WTC11 (cell line): Measurements from ENCODE around the gene HPS3. TPM values are rescaled to one million over a fixed set of nuclear protein-coding genes. Genes with fewer than 3 reads are reported as not detected.
"Not testable (repeated sequence)": the region's sequence is repeated elsewhere in the genome, so short reads cannot be mapped to it uniquely, and the experiment has no call there.

Experiments used
- ATAC-seq: fragments of 200-7000 bp; cut with Tn5 transposase; 2 replicates; pipeline ENCODE4 v1.10.0; 2021; ENCODE audit warnings: mild to moderate bottlenecking, moderate library complexity
- CTCF ChIA-PET: fragments of 300-600 bp; sonication (Branson Sonifier 250); formaldehyde crosslinking; loops from one replicate; lab custom pipeline; 2021; ENCODE audit warnings: antibody characterized with exemption; lab: Charles Lee
- POLR2A ChIA-PET: fragments of 350-600 bp; sonication (Branson Sonifier 250); formaldehyde crosslinking; loops from one replicate; lab custom pipeline; 2021; ENCODE audit warnings: antibody characterized with exemption; lab: Charles Lee
- DNase-seq: peaks from one replicate; pipeline ENCODE4 v3.0.0; 2021; ENCODE audit warnings: low spot score
- H3K27ac Mint-ChIP-seq: 2 replicates; pipeline ENCODE4 v1.8.0; 2021; ENCODE audit warnings: mixed read lengths
- H3K27me3 Mint-ChIP-seq: 2 replicates; pipeline ENCODE4 v1.8.0; 2021; ENCODE audit warnings: low read depth, mild to moderate bottlenecking, moderate library complexity, mixed read lengths
- H3K36me3 Mint-ChIP-seq: 2 replicates; pipeline ENCODE4 v1.8.0; 2021; ENCODE audit warnings: mixed read lengths
- H3K4me1 Mint-ChIP-seq: 2 replicates; pipeline ENCODE4 v1.8.0; 2022; ENCODE audit warnings: mixed read lengths
- H3K4me3 Mint-ChIP-seq: 2 replicates; pipeline ENCODE4 v1.8.0; 2021; ENCODE audit warnings: mild to moderate bottlenecking, moderate library complexity, mixed read lengths
- H3K9me3 Mint-ChIP-seq: 2 replicates; pipeline ENCODE4 v1.8.0; 2021; ENCODE audit warnings: mixed read lengths
- CREB1 ChIP-seq: sonication (generic); formaldehyde crosslinking; IDR thresholded peaks from 2 replicates; pipeline ENCODE4 v1.8.0; 2023; ENCODE audit warnings: mild to moderate bottlenecking, missing genetic modification reagents
- IRF2 ChIP-seq: sonication (generic); formaldehyde crosslinking; IDR thresholded peaks from 2 replicates; pipeline ENCODE4 v1.8.0; 2022; ENCODE audit warnings: low read depth, missing genetic modification reagents, borderline replicate concordance
- NR3C1 ChIP-seq: sonication (generic); formaldehyde crosslinking; conservative IDR thresholded peaks from 2 replicates; pipeline ENCODE4 v1.8.1; 2023; ENCODE audit warnings: low read depth, mild to moderate bottlenecking, missing genetic modification reagents
- SOX15 ChIP-seq: fragments of 250-450 bp; sonication (Bioruptor Pico); IDR thresholded peaks from 2 replicates; pipeline ENCODE4 v1.9.0; 2021; ENCODE audit warnings: mild to moderate bottlenecking
- SP1 ChIP-seq: sonication (generic); formaldehyde crosslinking; conservative IDR thresholded peaks from 2 replicates; pipeline ENCODE4 v1.8.1; 2022; ENCODE audit warnings: missing genetic modification reagents
- TEAD1 ChIP-seq: sonication (generic); formaldehyde crosslinking; IDR thresholded peaks from 2 replicates; pipeline ENCODE4 v1.8.0; 2022; ENCODE audit warnings: mild to moderate bottlenecking, missing genetic modification reagents
- TP53 ChIP-seq: sonication (generic); formaldehyde crosslinking; IDR thresholded peaks from 2 replicates; pipeline ENCODE4 v1.8.1; 2023; ENCODE audit warnings: mild to moderate bottlenecking, missing genetic modification reagents
- total RNA-seq: library from RNA; stranded (reverse); gene quantifications from 3 replicates; pipeline ENCODE4 v1.2.3, GENCODE V29; 2021
- TF ChIP-seq, protein P1 (sequence below): sonication (generic); formaldehyde crosslinking; IDR thresholded peaks from 2 replicates; pipeline ENCODE4 v1.8.1; 2023; ENCODE audit warnings: mild to moderate bottlenecking, missing genetic modification reagents, borderline replicate concordance
- TF ChIP-seq, protein P2 (sequence below): fragments of 200-600 bp; IDR thresholded peaks from 2 replicates; pipeline ENCODE4 v1.8.0; 2022; ENCODE audit warnings: antibody characterized with exemption
- TF ChIP-seq, protein P3 (sequence below): sonication (generic); formaldehyde crosslinking; IDR thresholded peaks from 2 replicates; pipeline ENCODE4 v1.8.1; 2022; ENCODE audit warnings: missing genetic modification reagents, borderline replicate concordance
- TF ChIP-seq, protein P4 (sequence below): sonication (generic); formaldehyde crosslinking; IDR thresholded peaks from 2 replicates; pipeline ENCODE4 v1.8.0; 2023; ENCODE audit warnings: missing genetic modification reagents, mild to moderate bottlenecking, borderline replicate concordance
- TF ChIP-seq, protein P5 (sequence below): sonication (generic); formaldehyde crosslinking; IDR thresholded peaks from 2 replicates; pipeline ENCODE4 v1.8.1; 2023; ENCODE audit warnings: mild to moderate bottlenecking, missing genetic modification reagents
- TF ChIP-seq, protein P6 (sequence below): fragments of 250-450 bp; sonication (Bioruptor Pico); IDR thresholded peaks from 2 replicates; pipeline ENCODE4 v1.9.0; 2021; ENCODE audit warnings: mild to moderate bottlenecking, borderline replicate concordance

Gene HPS3
- total RNA-seq, 1 experiment from 2014 or later, result 51.3 TPM

DNA sequence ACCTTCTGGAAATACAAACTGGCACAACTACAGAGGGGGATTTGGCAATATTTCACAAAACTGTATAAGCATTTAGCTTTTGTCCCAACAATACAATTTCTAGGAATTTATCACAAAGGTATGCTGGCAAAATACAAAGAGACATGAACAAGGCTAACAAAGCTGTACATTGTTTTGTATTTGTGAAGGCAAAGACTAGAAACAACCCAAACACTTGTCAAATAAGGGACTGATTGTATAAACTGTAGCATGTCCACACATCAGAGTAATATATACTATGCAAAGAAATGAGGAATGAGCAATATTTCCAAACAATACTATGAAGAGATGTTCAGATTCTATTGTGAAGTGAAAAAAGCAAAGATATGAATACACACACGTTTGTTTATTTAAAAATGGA lies 65.8 kb downstream of the HPS3 start (continued):
- TF ChIP-seq, protein P1, sequence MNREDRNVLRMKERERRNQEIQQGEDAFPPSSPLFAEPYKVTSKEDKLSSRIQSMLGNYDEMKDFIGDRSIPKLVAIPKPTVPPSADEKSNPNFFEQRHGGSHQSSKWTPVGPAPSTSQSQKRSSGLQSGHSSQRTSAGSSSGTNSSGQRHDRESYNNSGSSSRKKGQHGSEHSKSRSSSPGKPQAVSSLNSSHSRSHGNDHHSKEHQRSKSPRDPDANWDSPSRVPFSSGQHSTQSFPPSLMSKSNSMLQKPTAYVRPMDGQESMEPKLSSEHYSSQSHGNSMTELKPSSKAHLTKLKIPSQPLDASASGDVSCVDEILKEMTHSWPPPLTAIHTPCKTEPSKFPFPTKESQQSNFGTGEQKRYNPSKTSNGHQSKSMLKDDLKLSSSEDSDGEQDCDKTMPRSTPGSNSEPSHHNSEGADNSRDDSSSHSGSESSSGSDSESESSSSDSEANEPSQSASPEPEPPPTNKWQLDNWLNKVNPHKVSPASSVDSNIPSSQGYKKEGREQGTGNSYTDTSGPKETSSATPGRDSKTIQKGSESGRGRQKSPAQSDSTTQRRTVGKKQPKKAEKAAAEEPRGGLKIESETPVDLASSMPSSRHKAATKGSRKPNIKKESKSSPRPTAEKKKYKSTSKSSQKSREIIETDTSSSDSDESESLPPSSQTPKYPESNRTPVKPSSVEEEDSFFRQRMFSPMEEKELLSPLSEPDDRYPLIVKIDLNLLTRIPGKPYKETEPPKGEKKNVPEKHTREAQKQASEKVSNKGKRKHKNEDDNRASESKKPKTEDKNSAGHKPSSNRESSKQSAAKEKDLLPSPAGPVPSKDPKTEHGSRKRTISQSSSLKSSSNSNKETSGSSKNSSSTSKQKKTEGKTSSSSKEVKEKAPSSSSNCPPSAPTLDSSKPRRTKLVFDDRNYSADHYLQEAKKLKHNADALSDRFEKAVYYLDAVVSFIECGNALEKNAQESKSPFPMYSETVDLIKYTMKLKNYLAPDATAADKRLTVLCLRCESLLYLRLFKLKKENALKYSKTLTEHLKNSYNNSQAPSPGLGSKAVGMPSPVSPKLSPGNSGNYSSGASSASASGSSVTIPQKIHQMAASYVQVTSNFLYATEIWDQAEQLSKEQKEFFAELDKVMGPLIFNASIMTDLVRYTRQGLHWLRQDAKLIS, result no peak
- no peak for TF ChIP-seq NR3C1 (CRISPR knock-in tag)
- TF ChIP-seq, protein P2, sequence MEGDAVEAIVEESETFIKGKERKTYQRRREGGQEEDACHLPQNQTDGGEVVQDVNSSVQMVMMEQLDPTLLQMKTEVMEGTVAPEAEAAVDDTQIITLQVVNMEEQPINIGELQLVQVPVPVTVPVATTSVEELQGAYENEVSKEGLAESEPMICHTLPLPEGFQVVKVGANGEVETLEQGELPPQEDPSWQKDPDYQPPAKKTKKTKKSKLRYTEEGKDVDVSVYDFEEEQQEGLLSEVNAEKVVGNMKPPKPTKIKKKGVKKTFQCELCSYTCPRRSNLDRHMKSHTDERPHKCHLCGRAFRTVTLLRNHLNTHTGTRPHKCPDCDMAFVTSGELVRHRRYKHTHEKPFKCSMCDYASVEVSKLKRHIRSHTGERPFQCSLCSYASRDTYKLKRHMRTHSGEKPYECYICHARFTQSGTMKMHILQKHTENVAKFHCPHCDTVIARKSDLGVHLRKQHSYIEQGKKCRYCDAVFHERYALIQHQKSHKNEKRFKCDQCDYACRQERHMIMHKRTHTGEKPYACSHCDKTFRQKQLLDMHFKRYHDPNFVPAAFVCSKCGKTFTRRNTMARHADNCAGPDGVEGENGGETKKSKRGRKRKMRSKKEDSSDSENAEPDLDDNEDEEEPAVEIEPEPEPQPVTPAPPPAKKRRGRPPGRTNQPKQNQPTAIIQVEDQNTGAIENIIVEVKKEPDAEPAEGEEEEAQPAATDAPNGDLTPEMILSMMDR, result no peak
- TF ChIP-seq SOX15 (CRISPR knock-in tag), result no peak
- TF ChIP-seq CREB1 (CRISPR knock-in tag), result no peak
- TF ChIP-seq, protein P3, sequence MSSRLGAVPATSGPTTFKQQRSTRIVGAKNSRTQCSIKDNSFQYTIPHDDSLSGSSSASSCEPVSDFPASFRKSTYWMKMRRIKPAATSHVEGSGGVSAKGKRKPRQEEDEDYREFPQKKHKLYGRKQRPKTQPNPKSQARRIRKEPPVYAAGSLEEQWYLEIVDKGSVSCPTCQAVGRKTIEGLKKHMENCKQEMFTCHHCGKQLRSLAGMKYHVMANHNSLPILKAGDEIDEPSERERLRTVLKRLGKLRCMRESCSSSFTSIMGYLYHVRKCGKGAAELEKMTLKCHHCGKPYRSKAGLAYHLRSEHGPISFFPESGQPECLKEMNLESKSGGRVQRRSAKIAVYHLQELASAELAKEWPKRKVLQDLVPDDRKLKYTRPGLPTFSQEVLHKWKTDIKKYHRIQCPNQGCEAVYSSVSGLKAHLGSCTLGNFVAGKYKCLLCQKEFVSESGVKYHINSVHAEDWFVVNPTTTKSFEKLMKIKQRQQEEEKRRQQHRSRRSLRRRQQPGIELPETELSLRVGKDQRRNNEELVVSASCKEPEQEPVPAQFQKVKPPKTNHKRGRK, result no peak
- TF ChIP-seq, protein P4, sequence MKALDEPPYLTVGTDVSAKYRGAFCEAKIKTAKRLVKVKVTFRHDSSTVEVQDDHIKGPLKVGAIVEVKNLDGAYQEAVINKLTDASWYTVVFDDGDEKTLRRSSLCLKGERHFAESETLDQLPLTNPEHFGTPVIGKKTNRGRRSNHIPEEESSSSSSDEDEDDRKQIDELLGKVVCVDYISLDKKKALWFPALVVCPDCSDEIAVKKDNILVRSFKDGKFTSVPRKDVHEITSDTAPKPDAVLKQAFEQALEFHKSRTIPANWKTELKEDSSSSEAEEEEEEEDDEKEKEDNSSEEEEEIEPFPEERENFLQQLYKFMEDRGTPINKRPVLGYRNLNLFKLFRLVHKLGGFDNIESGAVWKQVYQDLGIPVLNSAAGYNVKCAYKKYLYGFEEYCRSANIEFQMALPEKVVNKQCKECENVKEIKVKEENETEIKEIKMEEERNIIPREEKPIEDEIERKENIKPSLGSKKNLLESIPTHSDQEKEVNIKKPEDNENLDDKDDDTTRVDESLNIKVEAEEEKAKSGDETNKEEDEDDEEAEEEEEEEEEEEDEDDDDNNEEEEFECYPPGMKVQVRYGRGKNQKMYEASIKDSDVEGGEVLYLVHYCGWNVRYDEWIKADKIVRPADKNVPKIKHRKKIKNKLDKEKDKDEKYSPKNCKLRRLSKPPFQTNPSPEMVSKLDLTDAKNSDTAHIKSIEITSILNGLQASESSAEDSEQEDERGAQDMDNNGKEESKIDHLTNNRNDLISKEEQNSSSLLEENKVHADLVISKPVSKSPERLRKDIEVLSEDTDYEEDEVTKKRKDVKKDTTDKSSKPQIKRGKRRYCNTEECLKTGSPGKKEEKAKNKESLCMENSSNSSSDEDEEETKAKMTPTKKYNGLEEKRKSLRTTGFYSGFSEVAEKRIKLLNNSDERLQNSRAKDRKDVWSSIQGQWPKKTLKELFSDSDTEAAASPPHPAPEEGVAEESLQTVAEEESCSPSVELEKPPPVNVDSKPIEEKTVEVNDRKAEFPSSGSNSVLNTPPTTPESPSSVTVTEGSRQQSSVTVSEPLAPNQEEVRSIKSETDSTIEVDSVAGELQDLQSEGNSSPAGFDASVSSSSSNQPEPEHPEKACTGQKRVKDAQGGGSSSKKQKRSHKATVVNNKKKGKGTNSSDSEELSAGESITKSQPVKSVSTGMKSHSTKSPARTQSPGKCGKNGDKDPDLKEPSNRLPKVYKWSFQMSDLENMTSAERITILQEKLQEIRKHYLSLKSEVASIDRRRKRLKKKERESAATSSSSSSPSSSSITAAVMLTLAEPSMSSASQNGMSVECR, result no peak
- TF ChIP-seq TP53 (CRISPR knock-in tag), result no peak
- TF ChIP-seq IRF2 (CRISPR knock-in tag), result no peak

DNA sequence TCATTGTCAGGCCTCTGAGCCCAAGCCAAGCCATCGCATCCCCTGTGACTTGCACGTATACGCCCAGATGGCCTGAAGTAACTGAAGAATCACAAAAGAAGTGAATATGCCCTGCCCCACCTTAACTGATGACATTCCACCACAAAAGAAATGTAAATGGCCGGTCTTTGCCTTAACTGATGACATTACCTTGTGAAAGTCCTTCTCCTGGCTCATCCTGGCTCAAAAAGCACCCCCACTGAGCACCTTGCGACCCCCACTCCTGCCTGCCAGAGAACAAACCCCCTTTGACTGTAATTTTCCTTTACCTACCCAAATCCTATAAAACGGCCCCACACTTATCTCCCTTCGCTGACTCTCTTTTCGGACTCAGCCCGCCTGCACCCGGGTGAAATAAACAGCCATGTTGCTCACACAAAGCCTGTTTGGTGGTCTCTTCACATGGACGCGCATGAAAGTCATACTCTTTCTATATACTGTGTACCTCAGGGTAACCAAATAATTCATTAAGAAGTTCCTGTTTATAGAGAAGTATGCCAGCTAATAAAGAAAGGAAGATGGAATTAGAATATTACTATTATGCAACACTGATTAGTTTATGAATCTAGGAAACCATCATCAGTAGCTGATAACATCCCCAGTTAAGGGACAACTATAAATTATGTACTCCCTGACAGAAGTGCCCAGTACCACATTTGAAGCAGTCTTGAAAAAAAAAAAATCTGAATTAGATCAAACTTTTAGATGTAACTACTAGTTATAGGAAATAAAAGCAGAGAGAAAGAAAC lies 67.6 kb downstream of the HPS3 start:
- ATAC-seq, H3K36me3 Mint-ChIP-seq, H3K27me3 Mint-ChIP-seq, H3K9me3 Mint-ChIP-seq: not testable (repeated sequence)
- TF ChIP-seq TEAD1 (CRISPR knock-in tag) (peak; percentile 90; the same call in 1 of the 2 replicates), SP1 (0 out of 2 replicates have a peak, but pooled peaks have one; percentile 23)
- TF ChIP-seq, protein P5, sequence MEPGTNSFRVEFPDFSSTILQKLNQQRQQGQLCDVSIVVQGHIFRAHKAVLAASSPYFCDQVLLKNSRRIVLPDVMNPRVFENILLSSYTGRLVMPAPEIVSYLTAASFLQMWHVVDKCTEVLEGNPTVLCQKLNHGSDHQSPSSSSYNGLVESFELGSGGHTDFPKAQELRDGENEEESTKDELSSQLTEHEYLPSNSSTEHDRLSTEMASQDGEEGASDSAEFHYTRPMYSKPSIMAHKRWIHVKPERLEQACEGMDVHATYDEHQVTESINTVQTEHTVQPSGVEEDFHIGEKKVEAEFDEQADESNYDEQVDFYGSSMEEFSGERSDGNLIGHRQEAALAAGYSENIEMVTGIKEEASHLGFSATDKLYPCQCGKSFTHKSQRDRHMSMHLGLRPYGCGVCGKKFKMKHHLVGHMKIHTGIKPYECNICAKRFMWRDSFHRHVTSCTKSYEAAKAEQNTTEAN (CRISPR knock-in tag), result 0 out of 2 replicates have a peak, but pooled peaks have one; percentile 30
- TF ChIP-seq, protein P6, sequence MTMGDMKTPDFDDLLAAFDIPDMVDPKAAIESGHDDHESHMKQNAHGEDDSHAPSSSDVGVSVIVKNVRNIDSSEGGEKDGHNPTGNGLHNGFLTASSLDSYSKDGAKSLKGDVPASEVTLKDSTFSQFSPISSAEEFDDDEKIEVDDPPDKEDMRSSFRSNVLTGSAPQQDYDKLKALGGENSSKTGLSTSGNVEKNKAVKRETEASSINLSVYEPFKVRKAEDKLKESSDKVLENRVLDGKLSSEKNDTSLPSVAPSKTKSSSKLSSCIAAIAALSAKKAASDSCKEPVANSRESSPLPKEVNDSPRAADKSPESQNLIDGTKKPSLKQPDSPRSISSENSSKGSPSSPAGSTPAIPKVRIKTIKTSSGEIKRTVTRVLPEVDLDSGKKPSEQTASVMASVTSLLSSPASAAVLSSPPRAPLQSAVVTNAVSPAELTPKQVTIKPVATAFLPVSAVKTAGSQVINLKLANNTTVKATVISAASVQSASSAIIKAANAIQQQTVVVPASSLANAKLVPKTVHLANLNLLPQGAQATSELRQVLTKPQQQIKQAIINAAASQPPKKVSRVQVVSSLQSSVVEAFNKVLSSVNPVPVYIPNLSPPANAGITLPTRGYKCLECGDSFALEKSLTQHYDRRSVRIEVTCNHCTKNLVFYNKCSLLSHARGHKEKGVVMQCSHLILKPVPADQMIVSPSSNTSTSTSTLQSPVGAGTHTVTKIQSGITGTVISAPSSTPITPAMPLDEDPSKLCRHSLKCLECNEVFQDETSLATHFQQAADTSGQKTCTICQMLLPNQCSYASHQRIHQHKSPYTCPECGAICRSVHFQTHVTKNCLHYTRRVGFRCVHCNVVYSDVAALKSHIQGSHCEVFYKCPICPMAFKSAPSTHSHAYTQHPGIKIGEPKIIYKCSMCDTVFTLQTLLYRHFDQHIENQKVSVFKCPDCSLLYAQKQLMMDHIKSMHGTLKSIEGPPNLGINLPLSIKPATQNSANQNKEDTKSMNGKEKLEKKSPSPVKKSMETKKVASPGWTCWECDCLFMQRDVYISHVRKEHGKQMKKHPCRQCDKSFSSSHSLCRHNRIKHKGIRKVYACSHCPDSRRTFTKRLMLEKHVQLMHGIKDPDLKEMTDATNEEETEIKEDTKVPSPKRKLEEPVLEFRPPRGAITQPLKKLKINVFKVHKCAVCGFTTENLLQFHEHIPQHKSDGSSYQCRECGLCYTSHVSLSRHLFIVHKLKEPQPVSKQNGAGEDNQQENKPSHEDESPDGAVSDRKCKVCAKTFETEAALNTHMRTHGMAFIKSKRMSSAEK (CRISPR knock-in tag), result peak; percentile 52; the same call in 1 of the 2 replicates
- Mint-ChIP-seq H3K4me1 (peaks cover 75% of the 10 kb centered on the region), H3K4me3 (peak overlapping the region; percentile 59), H3K27ac (peak overlapping the region; percentile 99)
- peak; percentile 14 for DNase-seq
- CTCF ChIA-PET, result interaction anchor here (1.0 kb wide), 1 partner anchor 242 kb away, joined by 4 read pairs; no protein-coding TSS in a partner anchor
- POLR2A ChIA-PET, result interaction anchor here (0.9 kb wide), 1 partner anchor 67 kb away, joined by 3 read pairs; no protein-coding TSS in a partner anchor
